Measurements from ENCODE around the gene ATP6V0A1.
"Not testable (repeated sequence)": the region's sequence is repeated elsewhere in the genome, so short reads cannot be mapped to it uniquely, and the experiment has no call there.

Gene ATP6V0A1

DNA sequence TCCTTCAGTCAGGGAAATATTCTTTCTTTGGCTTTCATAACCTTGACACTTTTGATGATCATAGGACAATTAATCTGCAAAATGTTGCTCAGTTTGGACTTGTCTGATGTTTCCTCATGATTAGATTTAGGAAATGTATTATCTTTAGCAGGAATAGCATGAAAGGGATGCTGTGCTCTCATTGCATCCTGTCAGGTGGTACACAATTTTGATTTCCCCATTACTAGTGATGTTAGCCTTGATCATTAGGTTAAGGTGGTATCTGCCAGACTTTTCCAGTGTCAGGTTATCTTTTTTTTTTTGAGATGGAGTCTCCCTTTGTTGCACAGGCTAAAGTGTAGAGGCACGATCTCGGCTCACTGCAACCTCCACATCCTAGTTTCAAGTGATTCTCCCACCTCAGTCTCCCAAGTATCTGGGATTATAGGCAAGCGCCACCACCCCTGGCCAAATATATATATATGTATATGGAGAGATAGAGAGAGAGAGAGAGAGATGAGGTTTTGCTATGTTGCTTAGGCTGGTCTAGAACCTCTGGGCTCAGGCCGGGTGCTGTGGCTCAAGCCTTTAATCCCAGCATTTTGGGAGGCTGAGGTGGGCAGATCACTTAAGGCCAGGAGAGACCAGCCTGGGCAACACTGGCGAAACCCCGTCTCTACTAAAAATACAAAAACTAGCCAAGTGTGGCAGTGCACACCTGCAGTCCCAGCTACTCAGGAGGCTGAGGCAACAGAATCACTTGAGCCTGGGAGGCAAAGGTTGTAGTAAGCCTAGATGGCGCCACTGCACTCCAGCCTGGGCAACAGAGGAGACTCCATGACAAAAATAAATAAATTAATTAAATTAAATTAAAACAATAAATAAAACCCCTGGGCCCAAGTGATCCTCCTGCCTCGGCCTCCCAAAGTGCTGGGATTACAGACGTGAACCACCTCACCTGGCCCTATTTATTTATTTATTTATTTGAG, 19.8 kb upstream of the ATP6V0A1 start:
- peak; percentile 59 to 61 for DNase-seq

DNA sequence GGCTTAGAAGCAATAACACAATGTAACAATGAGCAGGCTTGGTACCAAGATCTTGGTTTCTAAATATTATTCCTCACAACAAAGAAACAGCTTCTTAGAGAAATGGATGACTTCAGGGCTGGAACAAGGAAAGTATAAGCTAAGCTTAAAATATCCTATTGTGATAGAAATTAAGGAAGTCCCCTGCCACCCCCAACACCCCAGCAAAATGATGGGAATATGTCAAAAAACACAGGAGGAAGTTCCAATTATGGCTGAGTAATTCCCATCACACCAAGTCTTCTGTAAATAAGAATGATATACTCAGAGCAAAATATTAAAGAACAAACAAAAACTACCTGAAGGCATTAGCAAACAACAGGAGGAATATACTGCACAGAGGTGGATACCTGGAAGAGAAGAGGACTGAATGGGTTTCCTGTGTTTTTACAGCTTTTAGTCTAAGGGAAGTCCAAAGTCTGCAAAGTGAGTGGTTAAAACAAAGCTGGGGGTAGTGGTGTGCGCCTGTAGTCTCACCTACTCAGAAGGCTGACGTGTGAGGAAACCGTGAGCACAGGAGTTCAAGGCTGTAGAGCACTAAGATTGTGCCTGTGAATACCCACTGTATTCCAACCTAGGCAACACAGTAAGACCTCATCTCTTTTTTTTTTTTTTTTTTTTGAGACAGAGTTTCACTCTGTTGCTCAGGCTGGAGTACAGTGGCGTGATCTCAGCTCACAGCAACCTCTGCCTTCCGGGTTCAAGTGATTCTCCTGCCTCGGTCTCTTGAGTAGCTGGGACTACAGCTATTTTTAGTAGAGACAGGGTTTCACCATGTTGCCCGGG, 17.1 kb upstream of the ATP6V0A1 start:
- DNase-seq: peak in 1 of 2 donors; percentile 14

DNA sequence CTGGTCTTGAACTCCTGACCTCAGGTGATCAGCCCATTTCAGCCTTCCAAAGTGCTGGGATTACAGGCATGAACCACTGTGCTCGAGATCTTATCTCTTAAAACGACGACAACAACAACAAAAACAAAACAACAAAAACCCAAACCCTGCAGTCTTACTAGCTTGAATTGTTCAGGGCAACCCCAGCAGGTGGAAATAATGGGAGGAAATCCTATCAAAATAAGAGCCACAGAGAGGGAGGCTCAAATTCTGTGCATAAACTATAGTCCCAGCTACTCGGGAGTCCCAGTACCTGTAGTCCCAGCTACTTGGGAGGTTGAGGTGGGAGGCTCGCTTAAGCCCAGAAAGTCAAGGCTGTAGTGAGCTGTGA, 16.5 kb upstream of the ATP6V0A1 start:
- no peak for DNase-seq

DNA sequence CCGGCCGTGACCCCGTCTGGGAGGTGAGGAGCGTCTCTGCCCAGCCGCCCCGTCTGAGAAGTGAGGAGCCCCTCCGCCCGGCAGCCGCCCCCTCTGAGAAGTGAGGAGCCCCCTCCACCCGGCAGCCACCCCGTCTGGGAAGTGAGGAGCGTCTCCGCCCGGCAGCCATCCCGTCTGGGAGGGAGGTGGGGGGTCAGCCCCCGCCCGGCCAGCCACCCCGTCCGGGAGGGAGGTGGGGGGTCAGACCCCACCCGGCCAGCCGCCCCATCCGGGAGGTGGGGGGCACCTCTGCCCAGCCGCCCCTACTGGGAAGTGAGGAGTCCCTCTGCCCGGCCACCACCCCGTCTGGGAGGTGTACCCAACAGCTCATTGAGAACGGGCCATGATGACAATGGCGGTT, 9.5 kb upstream of the ATP6V0A1 start:
- DNase-seq: not testable (repeated sequence)

DNA sequence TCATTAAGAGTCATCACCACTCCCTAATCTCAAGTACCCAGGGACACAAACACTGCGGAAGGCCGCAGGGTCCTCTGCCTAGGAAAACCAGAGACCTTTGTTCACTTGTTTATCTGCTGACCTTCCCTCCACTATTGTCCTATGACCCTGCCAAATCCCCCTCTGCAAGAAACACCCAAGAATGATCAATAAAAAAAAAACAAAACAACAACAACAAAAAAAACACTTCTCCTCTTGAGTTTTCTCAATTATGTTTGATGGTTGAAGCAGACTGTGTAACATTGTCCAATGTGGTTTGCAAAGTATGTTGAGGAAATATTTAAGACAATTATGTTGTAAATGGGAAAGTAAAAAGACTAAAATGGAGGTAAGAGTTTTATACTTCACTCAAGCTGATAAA, 8.8 kb upstream of the ATP6V0A1 start:
- DNase-seq: not testable (repeated sequence)

DNA sequence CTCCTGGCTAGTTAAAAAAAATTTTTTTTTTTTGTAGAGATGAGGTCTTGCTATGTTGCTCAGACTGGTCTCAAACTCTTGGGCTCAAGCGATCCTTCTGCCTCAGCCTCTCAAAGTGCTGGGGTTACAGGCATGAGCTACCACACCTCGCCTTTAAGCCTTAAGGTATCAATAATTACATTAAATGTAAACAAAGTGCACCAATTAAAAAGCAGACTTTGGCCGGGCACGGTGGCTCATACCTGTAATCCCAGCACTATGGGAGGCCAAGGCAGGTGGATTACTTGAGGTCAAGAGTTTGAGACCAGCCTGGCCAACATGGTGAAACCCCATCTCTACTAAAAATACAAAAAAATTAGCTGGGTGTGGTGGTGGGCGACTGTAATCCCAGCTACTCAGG, 7.4 kb upstream of the ATP6V0A1 start:
- not testable (repeated sequence) for DNase-seq

DNA sequence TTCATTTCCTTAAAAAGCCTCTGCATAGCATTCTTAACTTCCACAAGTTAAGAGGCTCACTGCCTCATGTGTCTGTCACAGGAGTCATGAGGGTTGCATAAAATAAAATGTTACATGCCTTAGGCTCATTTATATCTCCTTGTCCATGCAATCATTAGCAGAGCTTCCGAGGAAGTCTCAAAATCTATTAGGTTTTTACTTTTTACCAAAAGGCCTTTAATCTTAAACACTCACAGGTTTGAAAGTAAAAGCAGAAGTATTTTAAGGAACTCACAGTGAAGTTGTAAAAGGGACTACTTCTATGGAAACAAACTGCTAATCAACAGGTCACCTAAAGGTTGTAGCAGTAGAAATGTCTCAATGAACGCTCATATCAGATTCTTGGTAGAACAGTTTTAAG, 5.2 kb upstream of the ATP6V0A1 start:
- DNase-seq: peak in 1 of 2 donors; percentile 5

DNA sequence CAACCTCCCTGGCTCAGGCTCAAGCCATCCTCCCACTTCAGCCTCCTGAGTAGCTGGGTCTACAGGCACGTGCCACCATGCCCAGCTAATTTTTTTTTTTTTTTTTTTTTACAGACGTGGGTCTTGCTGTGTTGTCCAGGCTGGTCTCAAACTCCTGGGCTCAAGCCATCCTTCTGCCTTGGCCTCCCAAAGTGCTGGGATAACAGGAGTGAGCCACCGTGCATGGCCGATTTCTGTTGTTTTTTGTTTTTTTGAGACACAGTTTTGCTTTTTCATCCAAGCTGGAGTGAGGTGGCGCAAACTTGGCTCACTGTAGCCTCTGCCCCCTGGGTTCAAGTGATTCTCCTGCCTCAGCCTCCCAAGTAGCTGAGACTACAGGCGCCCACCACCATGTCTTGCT, 3.7 kb upstream of the ATP6V0A1 start:
- DNase-seq: not testable (repeated sequence)

DNA sequence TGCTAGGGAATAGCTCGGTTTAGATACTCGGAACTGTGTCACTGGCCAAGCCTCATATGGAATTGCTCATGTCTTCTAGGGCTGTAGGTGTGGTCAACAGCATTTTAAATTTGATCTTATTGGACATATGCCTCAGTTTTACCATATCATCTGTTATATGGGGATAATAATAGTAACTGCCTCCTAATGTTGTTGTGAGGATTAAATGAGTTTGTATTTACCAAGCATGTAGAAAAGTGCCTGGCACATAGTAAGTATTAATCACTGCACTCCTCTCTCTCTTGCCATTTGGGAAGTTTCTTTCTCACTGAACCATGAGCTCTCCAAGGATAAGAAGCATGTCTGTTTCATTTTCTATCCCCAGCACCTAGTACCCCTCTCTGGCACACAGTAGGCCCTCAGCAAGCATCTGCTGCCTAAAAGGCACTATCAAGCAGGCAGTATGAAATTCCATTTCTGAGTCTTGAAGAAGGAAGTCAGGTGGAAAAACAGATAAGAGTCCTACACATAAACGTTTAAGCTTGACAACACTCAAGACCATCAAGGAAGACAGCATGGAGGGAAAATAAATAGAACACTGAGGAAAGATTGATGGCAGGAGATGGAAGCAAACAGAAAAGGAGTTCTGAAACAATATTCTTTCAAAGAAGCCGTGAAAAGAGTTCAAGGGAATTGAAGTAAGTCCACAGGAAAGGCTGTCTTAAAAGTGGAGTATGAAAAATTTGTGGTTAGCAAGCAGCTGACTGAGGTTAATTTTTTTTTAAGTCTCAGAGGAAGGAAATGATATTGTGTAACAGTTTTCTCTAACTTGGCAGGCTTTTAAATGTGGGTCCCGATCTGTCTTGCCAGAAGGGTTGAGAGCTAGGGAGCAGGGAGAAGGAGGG, 2.2 kb upstream of the ATP6V0A1 start:
- DNase-seq: peak; percentile 28 to 76

DNA sequence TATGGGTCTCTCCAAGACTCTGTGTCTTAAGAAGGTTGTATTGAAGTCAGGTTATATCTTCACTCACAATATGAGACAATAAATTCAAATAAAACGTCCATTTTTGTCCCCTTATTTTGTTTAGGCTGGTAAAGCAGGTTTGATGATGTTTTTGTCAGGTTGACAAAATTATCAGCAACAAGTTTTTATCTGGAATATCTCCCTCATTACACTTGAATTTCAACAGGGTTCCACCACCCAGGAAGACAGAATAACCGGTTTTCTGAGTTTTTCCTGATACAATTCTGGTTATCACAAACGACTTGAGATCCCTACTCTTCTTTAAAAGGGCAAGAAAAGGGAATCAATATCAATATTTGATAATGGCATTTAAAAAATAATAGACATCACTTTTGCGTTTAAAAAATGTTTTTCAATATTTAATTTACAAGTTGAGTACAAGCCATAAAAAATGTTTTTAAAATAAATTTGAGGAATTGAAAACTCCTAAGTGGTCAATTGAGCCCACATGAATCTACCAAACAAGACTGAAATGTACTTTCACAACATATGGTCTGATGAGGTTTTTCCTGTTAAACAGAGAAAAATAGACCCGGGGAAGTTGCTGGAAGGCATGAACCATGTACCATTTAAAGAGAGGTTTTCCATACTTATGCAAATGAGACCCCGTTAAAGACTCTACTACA, 1.4 kb upstream of the ATP6V0A1 start:
- peak in 1 of 2 donors; percentile 14 for DNase-seq

DNA sequence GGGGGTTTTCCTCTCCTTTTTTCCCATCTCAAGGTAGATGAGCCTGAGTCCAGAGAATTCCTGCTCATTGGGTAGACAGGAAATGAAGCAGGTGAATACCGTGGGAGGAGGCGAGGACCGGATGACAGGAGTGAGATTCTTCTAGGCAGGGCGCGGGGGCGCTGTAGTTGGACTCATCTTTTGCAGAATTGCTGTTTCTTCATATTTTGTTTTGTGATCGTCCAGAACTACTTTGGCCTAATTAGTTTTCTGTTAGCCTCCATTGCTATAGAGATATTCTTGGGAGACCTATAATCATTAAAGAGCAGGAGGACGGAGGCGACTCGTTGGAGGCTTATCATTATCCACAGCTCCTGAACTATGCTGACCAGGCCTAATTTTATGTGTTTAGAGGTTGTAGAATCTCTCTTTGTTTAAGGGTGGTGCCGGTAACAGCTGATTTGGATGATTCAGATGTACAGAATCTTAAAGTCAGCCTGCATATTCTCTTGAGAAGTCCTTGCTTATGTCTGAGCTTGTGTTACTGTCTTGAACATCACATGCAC, 650 bp downstream of the ATP6V0A1 start:
- DNase-seq: peak in 1 of 2 donors; percentile 11

DNA sequence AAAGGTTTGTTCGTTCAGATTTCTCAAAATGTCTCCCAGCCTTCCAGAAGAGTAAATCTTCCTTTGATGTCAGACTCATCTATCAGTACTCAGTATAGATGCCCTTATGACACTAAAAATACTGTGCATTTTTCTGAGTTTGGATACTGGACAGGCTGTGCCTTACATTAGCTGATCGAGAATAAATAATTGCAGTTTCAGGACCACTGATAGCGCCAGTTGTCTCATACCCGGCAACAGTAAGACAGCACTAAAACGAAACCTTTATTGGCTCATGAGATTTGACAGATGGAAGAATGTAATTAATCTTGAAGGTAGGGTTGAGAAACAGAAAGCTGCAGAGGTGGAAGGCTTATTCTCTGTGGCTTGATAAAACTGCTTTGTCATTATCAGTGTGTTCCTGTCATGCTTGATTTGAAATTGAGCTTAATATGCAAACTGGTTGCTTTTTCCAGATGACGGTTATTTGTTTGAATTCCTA, 1.2 kb downstream of the ATP6V0A1 start:
- DNase-seq: peak in 1 of 2 donors; percentile 41

GRCh38 chr17:42460371-42460770, 1.7 kb downstream of the ATP6V0A1 start:
- no peak for DNase-seq

DNA sequence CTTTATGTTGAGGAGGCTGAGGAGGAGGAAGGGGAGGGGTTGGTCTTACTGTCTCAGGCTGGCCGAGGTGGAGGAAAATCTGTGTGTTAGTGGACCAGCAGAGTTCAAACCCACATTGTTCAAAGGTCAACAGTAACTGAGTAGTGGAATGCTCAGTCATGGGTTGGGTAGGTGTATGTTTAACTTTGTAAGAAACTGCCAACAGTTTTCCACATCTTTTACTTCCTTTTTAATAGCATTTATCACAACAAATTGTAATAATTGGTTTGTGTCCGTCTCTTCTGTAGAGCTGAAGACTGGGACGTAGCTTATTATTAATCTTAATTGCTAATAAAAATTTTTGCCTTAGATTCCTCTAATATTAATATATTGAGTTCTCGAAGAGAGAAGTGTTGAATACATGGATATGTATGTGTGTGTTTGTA, 5.3 kb downstream of the ATP6V0A1 start:
- no peak for DNase-seq

DNA sequence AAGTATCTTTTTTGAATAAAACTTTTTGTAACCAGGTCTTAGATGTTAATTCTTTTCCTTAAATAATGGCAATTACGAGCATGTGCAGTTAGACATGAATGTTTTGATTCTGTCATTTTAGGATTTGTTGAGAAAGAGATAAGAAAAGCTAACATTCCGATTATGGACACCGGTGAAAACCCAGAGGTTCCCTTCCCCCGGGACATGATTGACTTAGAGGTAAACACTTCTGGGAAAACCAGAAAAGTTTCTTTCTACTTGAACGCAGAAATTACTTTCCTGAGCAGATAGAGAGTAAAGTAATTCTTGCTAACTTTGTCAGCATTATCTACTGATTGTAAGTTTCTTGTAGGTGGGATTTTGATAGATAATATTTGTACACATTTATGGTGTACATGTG, 9.2 kb downstream of the ATP6V0A1 start:
- DNase-seq: no peak

DNA sequence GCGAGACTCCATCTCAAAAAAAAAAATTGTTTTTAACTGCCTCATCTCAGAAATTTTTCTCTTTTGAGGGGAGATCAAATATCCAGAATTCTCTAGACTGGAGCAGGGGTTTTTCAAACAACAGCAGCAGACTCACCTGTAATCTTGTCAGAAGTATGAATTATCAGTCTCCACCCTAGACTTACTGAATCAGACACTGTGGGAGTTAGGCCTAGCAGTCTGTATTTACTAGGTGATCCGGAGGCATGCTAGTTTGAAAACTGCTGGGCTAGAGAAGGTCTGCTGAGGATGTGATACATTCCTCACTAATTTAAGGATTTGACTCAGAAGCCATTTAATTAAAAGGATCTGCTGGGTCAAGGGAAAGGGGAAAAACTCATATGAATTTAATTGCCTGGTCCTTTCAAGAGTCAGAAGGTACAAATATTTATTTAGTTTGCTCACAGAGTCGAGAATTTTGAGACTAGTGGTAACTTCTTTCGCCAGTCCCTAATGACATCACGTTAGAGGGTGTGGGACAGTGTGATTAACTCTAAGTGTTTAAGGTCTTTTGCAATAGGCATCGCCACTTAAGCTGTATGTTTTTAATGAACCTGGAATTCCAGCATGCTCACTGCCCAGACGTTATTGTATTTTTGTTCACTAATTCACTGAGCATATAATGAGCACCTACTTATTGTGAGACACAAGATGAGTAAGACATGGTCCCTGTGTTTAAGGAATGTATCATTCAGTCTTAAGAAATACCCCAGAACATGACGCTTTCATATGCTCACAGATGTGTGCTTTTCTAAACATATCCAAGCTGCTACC, 14.2 kb downstream of the ATP6V0A1 start:
- no peak for DNase-seq

DNA sequence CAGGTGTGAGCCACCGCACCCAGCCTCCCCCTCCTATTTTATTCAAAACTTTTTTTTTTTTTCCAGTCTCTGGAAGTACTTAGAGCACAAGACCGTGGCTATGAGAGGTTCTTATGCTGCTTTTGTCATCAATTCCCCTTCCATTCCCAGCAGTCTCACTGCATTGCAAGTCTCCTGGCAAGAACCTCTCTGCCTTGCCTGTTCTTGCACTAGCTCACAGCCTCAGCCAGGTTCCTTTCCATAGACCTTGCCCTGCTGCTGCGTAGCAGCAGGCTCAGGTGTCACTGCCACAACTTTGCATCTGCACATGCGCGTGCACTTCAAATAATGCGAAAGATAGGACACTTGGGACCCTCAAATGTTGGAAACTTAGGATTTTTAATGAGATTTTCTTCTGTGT, 15.6 kb downstream of the ATP6V0A1 start:
- DNase-seq: no peak

GRCh38 chr17:42475121-42475520, 16.4 kb downstream of the ATP6V0A1 start:
- DNase-seq: no peak

DNA sequence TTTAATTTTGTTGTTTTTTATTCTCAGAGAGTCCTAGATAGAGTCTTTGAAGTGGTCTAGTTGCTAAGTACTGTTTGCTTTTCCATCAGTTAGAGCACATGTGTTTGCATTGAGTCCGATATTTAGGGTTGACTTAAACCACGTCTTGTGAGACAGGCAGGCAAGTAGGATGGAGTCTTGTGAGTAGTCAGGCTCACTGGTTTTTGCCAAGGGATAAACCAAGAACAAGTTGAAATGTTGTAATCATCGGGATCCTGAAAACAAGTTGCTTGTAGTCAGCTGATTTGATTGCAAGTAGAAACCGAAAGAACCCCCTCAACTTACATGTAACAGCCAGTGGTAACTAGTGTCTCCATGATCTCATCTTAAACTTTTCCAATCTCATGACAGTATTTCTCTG, 17.2 kb downstream of the ATP6V0A1 start:
- no peak for DNase-seq

DNA sequence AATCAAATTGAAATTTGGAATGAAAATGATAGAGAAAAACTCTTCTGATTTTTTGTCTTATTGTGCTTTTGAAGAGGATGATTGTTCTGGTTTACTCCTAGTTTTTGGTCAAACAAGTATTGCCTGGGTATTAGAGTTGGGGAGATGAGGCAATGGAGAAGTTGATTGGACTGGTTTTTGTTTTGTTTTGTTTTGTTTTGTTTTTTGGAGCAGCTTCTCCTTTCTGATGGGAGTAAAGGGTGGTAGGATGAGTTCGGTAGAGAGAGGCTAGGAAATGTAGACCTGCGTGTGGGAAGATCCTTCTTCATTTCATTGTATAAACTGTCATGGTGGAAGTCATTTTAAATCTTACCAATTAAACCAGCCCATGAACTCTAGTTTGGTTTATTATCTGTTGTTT, 17.7 kb downstream of the ATP6V0A1 start:
- DNase-seq: no peak

GRCh38 chr17:42477173-42477572, 18.5 kb downstream of the ATP6V0A1 start:
- DNase-seq: no peak

All from CD4-positive, alpha-beta T cell treated with Interleukin-4 for 1 hour (primary cell).